GM12878 (cell line): Measurements from ENCODE around the gene SLC35E1. TPM values are rescaled to one million over a fixed set of nuclear protein-coding genes. Genes with fewer than 3 reads are reported as not detected.
A peak's percentile ranks its signal among the peaks of the same experiment; 100 is the strongest.

Source experiments
- ATAC-seq: fragments of 200-7000 bp; cut with Tn5 transposase; 3 replicates; pipeline ENCODE4 v1.9.1; 2020; ENCODE audit warnings: mild to moderate bottlenecking, moderate library complexity
- BruUV-seq: library from RNA; stranded (reverse); fragments of 400-500 nt; replicated peaks from 2 replicates; lab custom pipeline; 2021; lab: Mats Ljungman, UMichigan
- CTCF ChIA-PET: fragments of 300-600 bp; sonication (Branson Sonifier 250); formaldehyde crosslinking; extraction: SDS; loops from one replicate; lab custom pipeline; 2021; ENCODE audit warnings: inconsistent platforms; lab: Yijun Ruan, JAX
- POLR2A ChIA-PET: fragments of 350-600 bp; formaldehyde crosslinking; extraction: SDS; loops from one replicate; lab custom pipeline; 2021; ENCODE audit warnings: inconsistent platforms; lab: Charles Lee
- RAD21 ChIA-PET: fragments of 300-600 bp; sonication (Branson Sonifier 250); formaldehyde crosslinking; loops from one replicate; lab custom pipeline; 2023; ENCODE audit warnings: antibody characterized with exemption; ENCODE audit not compliant: unreplicated experiment; lab: Charles Lee
- SMC1A ChIA-PET: fragments of 300-600 bp; sonication (Branson Sonifier 250); formaldehyde crosslinking; loops from one replicate; lab custom pipeline; 2023; ENCODE audit not compliant: unreplicated experiment, uncharacterized antibody; lab: Charles Lee
- DNase-seq: peaks from one replicate; pipeline ENCODE4 v3.0.0-alpha.2; 2011; ENCODE audit warnings: low read depth, low spot score
- FAIRE-seq: peaks from 3 replicates; lab custom pipeline; 2011; peaks lifted over from hg19 to GRCh38; lab: Jason Lieb, UNC
- H2AFZ ChIP-seq: 2 replicates; pipeline ENCODE4 v1.6.0; 2011; ENCODE audit warnings: low read depth, low read length, control low read depth; ENCODE audit not compliant: control insufficient read depth
- H3K27ac ChIP-seq: 2 replicates; pipeline ENCODE4 v1.5.1; 2011; ENCODE audit warnings: control low read depth; ENCODE audit not compliant: control insufficient read depth, insufficient read depth
- H3K27me3 ChIP-seq, 2 experiments: replicated peaks in 1 of 2; 2 replicates each; pipeline versions ENCODE4 v1.6.0 to v1.6.1; 2011; ENCODE audit warnings: low read length in 1 of 2; ENCODE audit not compliant: control insufficient read depth in 2 of 2, insufficient read depth in 2 of 2
- H3K36me3 ChIP-seq, 2 experiments: 2 replicates each; pipeline ENCODE4 v1.5.1; 2011; ENCODE audit warnings: low read length in 1 of 2; ENCODE audit not compliant: control insufficient read depth in 2 of 2, insufficient read depth in 2 of 2
- H3K4me1 ChIP-seq: 2 replicates; pipeline ENCODE4 v1.6.1; 2011; ENCODE audit warnings: mild to moderate bottlenecking, low read length, moderate library complexity, mixed read lengths; ENCODE audit not compliant: control insufficient read depth, insufficient read depth
- H3K4me2 ChIP-seq: 2 replicates; pipeline ENCODE4 v1.6.0; 2011; ENCODE audit warnings: control low read depth; ENCODE audit not compliant: control insufficient read depth, insufficient read depth
- H3K4me3 ChIP-seq: fragments of 200-600 bp; sonication (generic); 2 replicates; pipeline ENCODE4 v1.5.1; 2016
- H3K79me2 ChIP-seq: 2 replicates; pipeline ENCODE4 v1.6.0; 2011; ENCODE audit warnings: low read length; ENCODE audit not compliant: control insufficient read depth, insufficient read depth
- H3K9ac ChIP-seq: 2 replicates; pipeline ENCODE4 v1.8.0; 2011; ENCODE audit warnings: low read length, control low read depth, mixed read lengths; ENCODE audit not compliant: control insufficient read depth, insufficient read depth
- H3K9me3 ChIP-seq: replicated peaks from 3 replicates; pipeline ENCODE4 v1.5.1; 2011; ENCODE audit warnings: mild to moderate bottlenecking, low read length; ENCODE audit not compliant: control insufficient read depth, insufficient read depth
- H4K20me1 ChIP-seq: 2 replicates; pipeline ENCODE4 v1.6.0; 2011; ENCODE audit not compliant: control insufficient read depth, insufficient read depth
- BACH1 ChIP-seq: fragments of 450-650 bp; IDR thresholded peaks from 2 replicates; pipeline ENCODE4 v1.6.1; 2017; ENCODE audit warnings: mild to moderate bottlenecking, borderline replicate concordance
- POLR2A ChIP-seq: IDR thresholded peaks from 2 replicates; pipeline ENCODE4 v1.6.1; 2011; ENCODE audit warnings: low read depth, mild to moderate bottlenecking, low read length
- POLR2AphosphoS5 ChIP-seq: IDR thresholded peaks from 2 replicates; pipeline ENCODE4 v1.6.1; 2011; ENCODE audit warnings: mild to moderate bottlenecking, low read length, inconsistent platforms
- SP1 ChIP-seq: IDR thresholded peaks from one replicate; pipeline ENCODE4 v1.6.1; 2011; ENCODE audit warnings: low read depth, low read length
- WGBS: methylation state at CpG from one replicate; pipeline ENCODE4 v1.1.6; 2016; ENCODE audit warnings: low lambda C conversion rate; ENCODE audit not compliant: insufficient replicate concordance, insufficient coverage; ENCODE audit errors: missing lambda C conversion rate; 5-methylcytosine and 5-hydroxymethylcytosine counted together
- in situ Hi-C: fragments of 300-500 bp; cut with MboI; formaldehyde crosslinking; loops from 9 replicates; pipeline ENCODE4 v1.14.3; 2018; ENCODE audit warnings: mixed read lengths
- intact Hi-C: fragments of 100-400 bp; cut with micrococcal nuclease; formaldehyde crosslinking; loops from one replicate; pipeline ENCODE4 v1.14.2; 2022; ENCODE audit not compliant: unreplicated experiment
- polyA plus RNA-seq, 11 experiments: library from polyadenylated mRNA; depleted of rRNA in 4 of 11; unstranded in 6 of 11; stranded (reverse) in 5 of 11; fragments of >200 nt; fragmentation: Nextera tagmentation in 4 of 11; fragmentation: Illumina TruSeq in 1 of 11; extraction: Ambion mirVana in 4 of 11; extraction: Trizol in 1 of 11; gene quantifications; 1 replicate in 1 of 11; 2 replicates in 10 of 11; pipeline versions ENCODE4 v1.2.1 to v1.2.3, GENCODE V29; 2011 to 2016; ENCODE audit warnings: inconsistent platforms in 2 of 11, missing spikeins in 2 of 11, low read depth in 1 of 11
- total RNA-seq, 4 experiments: library from RNA; depleted of rRNA in 3 of 4; stranded (reverse); fragments of >200 nt in 3 of 4; fragmentation: Illumina TruSeq in 1 of 4; extraction: Trizol in 1 of 4; gene quantifications; 2 replicates each; pipeline versions ENCODE4 v1.2.1 to v1.2.3, GENCODE V29; 2013 to 2021

SLC35E1 gene
- total and polyA plus RNA-seq, 10 of the 15 experiments (the other 5 are each of a cell fraction or from before 2014, with no cell fraction given) = 11.3 to 37.7 (median 22.1) TPM

DNA sequence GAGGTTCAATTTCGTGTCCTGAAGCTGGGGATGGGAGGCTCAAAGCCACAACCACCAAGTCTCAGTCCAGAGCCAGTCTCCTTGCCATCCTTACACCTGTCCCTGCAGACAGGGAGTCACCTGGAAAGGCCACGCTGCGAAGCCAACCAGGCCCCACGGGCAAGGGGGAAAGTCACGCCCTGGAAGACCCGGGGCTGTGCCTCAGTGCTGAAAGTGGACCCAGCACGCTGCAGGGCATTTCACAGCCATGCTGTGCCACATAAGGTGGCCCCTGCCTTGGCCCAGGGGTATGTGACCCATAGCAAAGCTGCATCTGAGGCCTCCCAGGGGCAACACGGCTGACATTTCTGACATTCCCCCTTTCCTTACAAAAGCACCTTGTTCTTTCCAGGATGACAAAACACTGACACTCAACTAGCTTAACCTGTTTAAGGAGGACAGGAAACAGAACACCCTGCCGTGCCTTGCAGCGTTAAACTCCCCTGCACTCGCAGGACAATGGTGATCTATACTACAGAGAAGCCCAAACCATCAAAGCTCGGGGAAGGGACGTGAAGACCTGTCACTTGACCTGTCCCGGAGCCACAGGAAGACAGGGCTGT, 44.8 kb downstream of the SLC35E1 start (continued):
- no peak for TF ChIP-seq BACH1

DNA sequence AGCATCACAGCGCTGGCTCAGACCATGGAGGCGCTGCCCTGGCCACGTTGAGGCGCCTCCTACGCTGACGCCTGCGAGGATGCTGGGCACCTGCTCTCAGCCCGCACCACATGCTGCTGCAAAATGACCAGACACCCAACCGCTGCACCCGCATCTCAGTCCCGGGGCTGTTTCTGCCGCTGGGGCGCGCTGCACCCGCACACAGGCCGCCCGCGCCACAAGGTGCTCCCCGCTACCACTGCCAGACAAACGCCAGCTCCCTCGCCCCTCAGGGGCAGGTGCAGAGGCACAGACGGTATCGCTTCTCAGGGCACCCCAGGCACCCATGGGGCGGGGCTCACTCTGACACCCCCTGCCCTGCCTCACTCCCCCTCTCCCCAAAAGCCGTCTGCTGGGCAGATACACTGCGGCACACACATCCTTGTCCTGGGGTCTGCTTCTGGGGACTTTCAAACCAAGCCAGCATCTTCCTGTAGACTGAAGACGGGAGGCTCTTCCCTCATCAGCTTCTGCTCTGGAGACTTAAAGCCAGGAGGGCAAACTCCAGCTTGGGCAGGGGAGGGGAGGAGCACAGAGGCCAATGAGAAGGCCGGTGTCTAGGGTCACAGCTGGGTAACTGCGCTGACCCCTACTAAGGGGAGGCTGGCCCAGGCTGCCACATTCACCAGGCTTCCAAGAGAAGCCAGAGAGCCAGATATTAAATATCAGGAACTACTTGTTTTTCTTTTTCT, 46.3 kb downstream of the SLC35E1 start:
- no peaks in the 10 kb centered on the region for H4K20me1 ChIP-seq
- H3K4me3 ChIP-seq = no peak overlapping the region
- H2AFZ ChIP-seq = no peak overlapping the region
- over 99% methylated on average over 22 of the region's 29 CpGs for WGBS
- H3K4me2 ChIP-seq = no peak overlapping the region
- intact Hi-C loops = no loop called here
- H3K9ac ChIP-seq = no peak overlapping the region
- no peaks in the 10 kb centered on the region for H3K79me2 ChIP-seq
- H3K9me3 ChIP-seq = no peaks in the 10 kb centered on the region
- ATAC-seq (no peak), DNase-seq (no peak), FAIRE-seq (no peak)
- in situ Hi-C loops = no loop called here
- ChIA-PET CTCF (no interaction called here), RAD21 (no interaction called here), POLR2A (no interaction called here), SMC1A (no interaction called here)
- TF ChIP-seq POLR2A (peak; percentile 39; the same call in 1 of the 2 replicates), SP1 (no peak), POLR2AphosphoS5 (0 out of 2 replicates have a peak, but pooled peaks have one; percentile 35)
- no peaks in the 10 kb centered on the region for H3K4me1 ChIP-seq
- peaks cover 27 to 67% of the 10 kb centered on the region in 2 experiments for H3K36me3 ChIP-seq
- no TSS peak for BruUV-seq
- H3K27ac ChIP-seq = no peak overlapping the region
- no peaks in the 10 kb centered on the region for H3K27me3 ChIP-seq
